SK-N-SH (cell line): ENCODE results near the gene UBE2E1.

Experiments used
- EP300 ChIP-seq, 2 experiments: IDR thresholded peaks; 2 replicates each; pipeline versions ENCODE4 v1.4.0 to v1.6.1; 2012; ENCODE audit warnings: borderline replicate concordance in 1 of 2, low read depth in 1 of 2, low read length in 1 of 2
- FOSL2 ChIP-seq: IDR thresholded peaks from 2 replicates; pipeline ENCODE4 v1.4.0; 2012; ENCODE audit warnings: low read depth, mild to moderate bottlenecking, moderate library complexity, borderline replicate concordance
- FOXM1 ChIP-seq: IDR thresholded peaks from 2 replicates; pipeline ENCODE4 v1.4.0; 2012; ENCODE audit warnings: low read depth, mild to moderate bottlenecking
- MXI1 ChIP-seq: IDR thresholded peaks from 2 replicates; pipeline ENCODE4 v1.6.1; 2012; ENCODE audit warnings: mild to moderate bottlenecking, low read depth, low read length, improper control_type of control experiment
- POLR2AphosphoS5 ChIP-seq: IDR thresholded peaks from 2 replicates; pipeline ENCODE4 v1.6.1; 2012; ENCODE audit warnings: low read depth, low read length
- RAD21 ChIP-seq: IDR thresholded peaks from 2 replicates; pipeline ENCODE4 v1.6.1; 2012; ENCODE audit warnings: mild to moderate bottlenecking, low read length
- TAF1 ChIP-seq: IDR thresholded peaks from 2 replicates; pipeline ENCODE4 v1.6.1; 2012; ENCODE audit warnings: low read depth, mild to moderate bottlenecking, low read length, moderate library complexity, borderline replicate concordance
- YY1 ChIP-seq: IDR thresholded peaks from 2 replicates; pipeline ENCODE4 v1.4.0; 2012; ENCODE audit warnings: low read depth, mild to moderate bottlenecking
- TF ChIP-seq, protein P1 (sequence below): IDR thresholded peaks from 2 replicates; pipeline ENCODE4 v1.4.0; 2012; ENCODE audit warnings: low read depth
- TF ChIP-seq, protein P2 (sequence below): fragments of 200-600 bp; sonication (generic); IDR thresholded peaks from 2 replicates; pipeline ENCODE4 v1.6.1; 2017; ENCODE audit warnings: antibody characterized with exemption, mild to moderate bottlenecking, moderate library complexity
- TF ChIP-seq, protein P3 (sequence below): IDR thresholded peaks from 2 replicates; pipeline ENCODE4 v1.6.1; 2012; ENCODE audit warnings: mild to moderate bottlenecking, low read depth, low read length, moderate library complexity

DNA sequence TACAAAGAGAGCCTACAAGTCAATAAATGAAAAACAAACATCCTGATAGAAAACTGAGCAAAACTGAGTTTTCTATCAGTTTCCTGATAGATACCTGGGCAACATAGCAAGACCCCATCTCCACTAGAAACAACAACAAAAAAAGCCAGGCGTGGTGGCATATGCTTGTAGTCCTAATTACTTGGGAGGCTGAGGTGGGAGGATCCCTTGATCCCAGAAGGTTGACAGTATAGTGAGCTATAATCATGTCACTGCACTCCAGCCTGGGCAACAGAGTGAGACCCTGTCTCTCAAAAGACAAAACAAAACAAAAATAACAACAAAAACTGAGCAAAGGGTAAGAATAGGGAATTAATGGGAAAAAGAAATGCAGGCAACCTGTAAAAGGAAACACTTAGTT, 23.9 kb upstream of the UBE2E1 start:
- TF ChIP-seq TAF1 (no peak), EP300 (IDR thresholded peaks at IDR 0.05; ENCODE audit: borderline replicate concordance in 1 of 2, low read depth in 1 of 2, low read length in 1 of 2) (no peak), POLR2AphosphoS5 (no peak), RAD21 (no peak), FOSL2 (no peak), YY1 (no peak), MXI1 (no peak), FOXM1 (no peak)
- TF ChIP-seq, protein P1, sequence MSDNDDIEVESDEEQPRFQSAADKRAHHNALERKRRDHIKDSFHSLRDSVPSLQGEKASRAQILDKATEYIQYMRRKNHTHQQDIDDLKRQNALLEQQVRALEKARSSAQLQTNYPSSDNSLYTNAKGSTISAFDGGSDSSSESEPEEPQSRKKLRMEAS = no peak
- TF ChIP-seq, protein P2, sequence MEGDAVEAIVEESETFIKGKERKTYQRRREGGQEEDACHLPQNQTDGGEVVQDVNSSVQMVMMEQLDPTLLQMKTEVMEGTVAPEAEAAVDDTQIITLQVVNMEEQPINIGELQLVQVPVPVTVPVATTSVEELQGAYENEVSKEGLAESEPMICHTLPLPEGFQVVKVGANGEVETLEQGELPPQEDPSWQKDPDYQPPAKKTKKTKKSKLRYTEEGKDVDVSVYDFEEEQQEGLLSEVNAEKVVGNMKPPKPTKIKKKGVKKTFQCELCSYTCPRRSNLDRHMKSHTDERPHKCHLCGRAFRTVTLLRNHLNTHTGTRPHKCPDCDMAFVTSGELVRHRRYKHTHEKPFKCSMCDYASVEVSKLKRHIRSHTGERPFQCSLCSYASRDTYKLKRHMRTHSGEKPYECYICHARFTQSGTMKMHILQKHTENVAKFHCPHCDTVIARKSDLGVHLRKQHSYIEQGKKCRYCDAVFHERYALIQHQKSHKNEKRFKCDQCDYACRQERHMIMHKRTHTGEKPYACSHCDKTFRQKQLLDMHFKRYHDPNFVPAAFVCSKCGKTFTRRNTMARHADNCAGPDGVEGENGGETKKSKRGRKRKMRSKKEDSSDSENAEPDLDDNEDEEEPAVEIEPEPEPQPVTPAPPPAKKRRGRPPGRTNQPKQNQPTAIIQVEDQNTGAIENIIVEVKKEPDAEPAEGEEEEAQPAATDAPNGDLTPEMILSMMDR = no peak
- TF ChIP-seq, protein P3, sequence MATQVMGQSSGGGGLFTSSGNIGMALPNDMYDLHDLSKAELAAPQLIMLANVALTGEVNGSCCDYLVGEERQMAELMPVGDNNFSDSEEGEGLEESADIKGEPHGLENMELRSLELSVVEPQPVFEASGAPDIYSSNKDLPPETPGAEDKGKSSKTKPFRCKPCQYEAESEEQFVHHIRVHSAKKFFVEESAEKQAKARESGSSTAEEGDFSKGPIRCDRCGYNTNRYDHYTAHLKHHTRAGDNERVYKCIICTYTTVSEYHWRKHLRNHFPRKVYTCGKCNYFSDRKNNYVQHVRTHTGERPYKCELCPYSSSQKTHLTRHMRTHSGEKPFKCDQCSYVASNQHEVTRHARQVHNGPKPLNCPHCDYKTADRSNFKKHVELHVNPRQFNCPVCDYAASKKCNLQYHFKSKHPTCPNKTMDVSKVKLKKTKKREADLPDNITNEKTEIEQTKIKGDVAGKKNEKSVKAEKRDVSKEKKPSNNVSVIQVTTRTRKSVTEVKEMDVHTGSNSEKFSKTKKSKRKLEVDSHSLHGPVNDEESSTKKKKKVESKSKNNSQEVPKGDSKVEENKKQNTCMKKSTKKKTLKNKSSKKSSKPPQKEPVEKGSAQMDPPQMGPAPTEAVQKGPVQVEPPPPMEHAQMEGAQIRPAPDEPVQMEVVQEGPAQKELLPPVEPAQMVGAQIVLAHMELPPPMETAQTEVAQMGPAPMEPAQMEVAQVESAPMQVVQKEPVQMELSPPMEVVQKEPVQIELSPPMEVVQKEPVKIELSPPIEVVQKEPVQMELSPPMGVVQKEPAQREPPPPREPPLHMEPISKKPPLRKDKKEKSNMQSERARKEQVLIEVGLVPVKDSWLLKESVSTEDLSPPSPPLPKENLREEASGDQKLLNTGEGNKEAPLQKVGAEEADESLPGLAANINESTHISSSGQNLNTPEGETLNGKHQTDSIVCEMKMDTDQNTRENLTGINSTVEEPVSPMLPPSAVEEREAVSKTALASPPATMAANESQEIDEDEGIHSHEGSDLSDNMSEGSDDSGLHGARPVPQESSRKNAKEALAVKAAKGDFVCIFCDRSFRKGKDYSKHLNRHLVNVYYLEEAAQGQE = no peak
